ENCODE measurements around the gene SPIN2B. TPM values are rescaled to one million over a fixed set of nuclear protein-coding genes. Genes with fewer than 3 reads are reported as not detected.

Gene SPIN2B
- total and polyA plus RNA-seq, 2 of the 13 experiments (the other 11 are each of a cell fraction or from before 2014, with no cell fraction given), result 7.9 to 10.4 TPM

- TF ChIP-seq ARNT (IDR thresholded peaks at IDR 0.05) (no peak), ZFYVE20 (CRISPR knock-in tag; IDR thresholded peaks at IDR 0.05; ENCODE audit: borderline replicate concordance, low read depth) (no peak), NCOA1 (CRISPR knock-in tag; IDR thresholded peaks at IDR 0.05) (no peak), GPBP1L1 (CRISPR knock-in tag; IDR thresholded peaks at IDR 0.05) (no peak), ZNF136 (CRISPR knock-in tag; IDR thresholded peaks at IDR 0.05; ENCODE audit: low read depth) (no peak), MLXIP (CRISPR knock-in tag; IDR thresholded peaks at IDR 0.05; ENCODE audit: borderline replicate concordance) (no peak), SP140L (CRISPR knock-in tag; IDR thresholded peaks at IDR 0.05; ENCODE audit: borderline replicate concordance) (no peak), ETS1 (CRISPR knock-in tag; IDR thresholded peaks at IDR 0.05) (no peak), ZNF513 (CRISPR knock-in tag; conservative IDR thresholded peaks at IDR 0.05) (no peak), HMGXB4 (CRISPR knock-in tag; IDR thresholded peaks at IDR 0.05; ENCODE audit: borderline replicate concordance in 1 of 2, low read depth in 1 of 2) (peak in 1 of 2 experiments; percentile 63; a peak in 2 of 4 replicates), ZNF33B (CRISPR knock-in tag; IDR thresholded peaks at IDR 0.05) (no peak), FOSL2 (CRISPR knock-in tag; IDR thresholded peaks at IDR 0.05) (no peak), HMG20B (CRISPR knock-in tag; conservative IDR thresholded peaks at IDR 0.05) (no peak), RORA (CRISPR knock-in tag; IDR thresholded peaks at IDR 0.05) (no peak), HOXA3 (CRISPR knock-in tag; IDR thresholded peaks at IDR 0.05) (no peak), ZNF780A (CRISPR knock-in tag; IDR thresholded peaks at IDR 0.05) (no peak), ZNF160 (CRISPR knock-in tag; IDR thresholded peaks at IDR 0.05) (no peak), ZNF740 (CRISPR knock-in tag; IDR thresholded peaks at IDR 0.05) (no peak), HMG20A (CRISPR knock-in tag; IDR thresholded peaks at IDR 0.05; ENCODE audit: borderline replicate concordance) (no peak), SP5 (CRISPR knock-in tag; IDR thresholded peaks at IDR 0.05; ENCODE audit: borderline replicate concordance, low read depth) (peak; percentile 49; the same call in 1 of the 2 replicates), POLR2A (IDR thresholded peaks at IDR 0.05; ENCODE audit: insufficient read depth in 1 of 2, low read depth in 2 of 2, low read length in 2 of 2) (peak; percentile 91 to 94), ZSCAN30 (CRISPR knock-in tag; IDR thresholded peaks at IDR 0.05) (no peak)
Measured at GRCh38 chrX:57121162-57121755, at the start of gene SPIN2B (continued).
